Skeletal muscle tissue (tissue), 4 donors: ENCODE measurements around the gene RBM20. TPM values are rescaled to one million over a fixed set of nuclear protein-coding genes. Genes with fewer than 3 reads are reported as not detected.
A peak's percentile ranks its signal among the peaks of the same experiment; 100 is the strongest.

Experiments used
- H3K27ac ChIP-seq: one replicate; pipeline ENCODE4 v1.7.0; 2013; ENCODE audit warnings: mild to moderate bottlenecking, low read depth, low read length, inconsistent platforms
- H3K27me3 ChIP-seq, 3 donors: one replicate each; pipeline ENCODE4 v1.7.0; 2013; ENCODE audit warnings: low read length in 3 of 3; ENCODE audit not compliant: control insufficient read depth in 3 of 3, insufficient read depth in 3 of 3
- H3K36me3 ChIP-seq, 3 donors: one replicate each; pipeline ENCODE4 v1.7.0; 2013; ENCODE audit warnings: low read length in 3 of 3; ENCODE audit not compliant: control insufficient read depth in 3 of 3, insufficient read depth in 3 of 3
- H3K4me1 ChIP-seq, 3 donors: one replicate each; pipeline ENCODE4 v1.7.0; 2013; ENCODE audit warnings: low read length in 3 of 3, mild to moderate bottlenecking in 3 of 3; ENCODE audit not compliant: control insufficient read depth in 3 of 3, insufficient read depth in 3 of 3
- H3K4me3 ChIP-seq, 3 donors: one replicate each; pipeline ENCODE4 v1.7.0; 2013; ENCODE audit warnings: low read length in 3 of 3
- H3K9ac ChIP-seq, 3 donors: one replicate each; pipeline ENCODE4 v1.7.0; 2013; ENCODE audit warnings: low read length in 3 of 3, mild to moderate bottlenecking in 3 of 3, moderate library complexity in 2 of 3, low read depth in 1 of 3
- H3K9me3 ChIP-seq, 3 donors: one replicate each; pipeline ENCODE4 v1.7.0; 2013; ENCODE audit warnings: low read length in 3 of 3; ENCODE audit not compliant: control insufficient read depth in 3 of 3
- total RNA-seq: library from RNA; depleted of rRNA; stranded (reverse); fragments of >200 nt; gene quantifications from one replicate; pipeline ENCODE4 v1.2.3, GENCODE V29; 2014
- donor health status: Osteomylitis.

Gene RBM20
- total RNA-seq, 1 donor from 2014 or later: 6.3 TPM

- no peaks in the 10 kb centered on the region for H3K27me3 ChIP-seq
- no peaks in the 10 kb centered on the region for H3K9me3 ChIP-seq
- no peaks in the 10 kb centered on the region for H3K36me3 ChIP-seq
- H3K4me3 ChIP-seq: peak overlapping the region in 1 of 3 donors; percentile 68
- H3K9ac ChIP-seq: peak overlapping the region in 1 of 3 donors; percentile 81
- H3K4me1 ChIP-seq: peaks cover 3 to 12% (median 11%) of the 10 kb centered on the region in 3 donors
- peak overlapping the region; percentile 92 for H3K27ac ChIP-seq
Observed at GRCh38 chr10:110686047-110686446, 41.9 kb downstream of the RBM20 start.

- Histone ChIP-seq H3K36me3 (no peaks in the 10 kb centered on the region), H3K9me3 (no peaks in the 10 kb centered on the region), H3K4me1 (peaks cover 0 to 8% (median 5%) of the 10 kb centered on the region in 3 donors), H3K27ac (no peak overlapping the region), H3K9ac (no peak overlapping the region), H3K4me3 (no peak overlapping the region), H3K27me3 (no peaks in the 10 kb centered on the region)
Observed at GRCh38 chr10:110686949-110687348, 42.8 kb downstream of the RBM20 start.

- no peaks in the 10 kb centered on the region for H3K9me3 ChIP-seq
- no peak overlapping the region for H3K4me3 ChIP-seq
- H3K27me3 ChIP-seq: no peaks in the 10 kb centered on the region
- no peak overlapping the region for H3K27ac ChIP-seq
- no peak overlapping the region for H3K9ac ChIP-seq
- no peaks in the 10 kb centered on the region for H3K36me3 ChIP-seq
- peaks cover 0 to 8% (median 5%) of the 10 kb centered on the region in 3 donors for H3K4me1 ChIP-seq
Observed at GRCh38 chr10:110687400-110687799, 43.3 kb downstream of the RBM20 start.

- Histone ChIP-seq H3K27me3 (no peaks in the 10 kb centered on the region), H3K27ac (no peak overlapping the region), H3K36me3 (no peaks in the 10 kb centered on the region), H3K9me3 (no peaks in the 10 kb centered on the region), H3K4me1 (peaks cover 19 to 22% (median 19%) of the 10 kb centered on the region in 3 donors), H3K4me3 (no peak overlapping the region), H3K9ac (no peak overlapping the region)
Observed at GRCh38 chr10:110691139-110691538, 47.0 kb downstream of the RBM20 start.

- no peaks in the 10 kb centered on the region for H3K9me3 ChIP-seq
- H3K27ac ChIP-seq: no peak overlapping the region
- no peak overlapping the region for H3K9ac ChIP-seq
- no peaks in the 10 kb centered on the region for H3K36me3 ChIP-seq
- no peak overlapping the region for H3K4me3 ChIP-seq
- H3K27me3 ChIP-seq: no peaks in the 10 kb centered on the region
- peaks cover 40 to 48% (median 45%) of the 10 kb centered on the region in 3 donors for H3K4me1 ChIP-seq
Observed at GRCh38 chr10:110694263-110694662, 50.1 kb downstream of the RBM20 start.

GRCh38 chr10:110694820-110695538, 50.8 kb downstream of the RBM20 start:
- H3K4me3 ChIP-seq: no peak overlapping the region
- H3K9ac ChIP-seq: peak overlapping the region in 1 of 3 donors; percentile 24
- peak overlapping the region; percentile 45 for H3K27ac ChIP-seq
- peaks cover 46 to 52% (median 49%) of the 10 kb centered on the region in 3 donors for H3K4me1 ChIP-seq
- H3K27me3 ChIP-seq: no peaks in the 10 kb centered on the region
- H3K9me3 ChIP-seq: no peaks in the 10 kb centered on the region
- H3K36me3 ChIP-seq: no peaks in the 10 kb centered on the region

- peak overlapping the region; percentile 45 for H3K27ac ChIP-seq
- H3K27me3 ChIP-seq: no peaks in the 10 kb centered on the region
- no peaks in the 10 kb centered on the region for H3K9me3 ChIP-seq
- no peak overlapping the region for H3K4me3 ChIP-seq
- H3K36me3 ChIP-seq: no peaks in the 10 kb centered on the region
- H3K9ac ChIP-seq: peak overlapping the region in 2 of 3 donors; percentile 17 to 24
- peaks cover 52 to 57% (median 55%) of the 10 kb centered on the region in 3 donors for H3K4me1 ChIP-seq
Observed at GRCh38 chr10:110695539-110695886, 51.4 kb downstream of the RBM20 start.

GRCh38 chr10:110696436-110696835, 52.3 kb downstream of the RBM20 start:
- Histone ChIP-seq H3K4me1 (peaks cover 61 to 66% (median 64%) of the 10 kb centered on the region in 3 donors), H3K36me3 (no peaks in the 10 kb centered on the region), H3K9ac (no peak overlapping the region), H3K27ac (peak overlapping the region; percentile 45), H3K27me3 (no peaks in the 10 kb centered on the region), H3K9me3 (no peaks in the 10 kb centered on the region), H3K4me3 (no peak overlapping the region)

GRCh38 chr10:110698340-110698739, 54.2 kb downstream of the RBM20 start:
- peaks cover 68 to 76% (median 74%) of the 10 kb centered on the region in 3 donors for H3K4me1 ChIP-seq
- no peaks in the 10 kb centered on the region for H3K27me3 ChIP-seq
- H3K36me3 ChIP-seq: no peaks in the 10 kb centered on the region
- no peaks in the 10 kb centered on the region for H3K9me3 ChIP-seq
- peak overlapping the region in 2 of 3 donors; percentile 16 to 57 for H3K4me3 ChIP-seq
- peak overlapping the region in 2 of 3 donors; percentile 14 to 46 for H3K9ac ChIP-seq
- H3K27ac ChIP-seq: peak overlapping the region; percentile 82

- Histone ChIP-seq H3K36me3 (no peaks in the 10 kb centered on the region), H3K4me1 (peaks cover 68 to 75% (median 74%) of the 10 kb centered on the region in 3 donors), H3K27ac (peak overlapping the region; percentile 82), H3K27me3 (no peaks in the 10 kb centered on the region), H3K9ac (peak overlapping the region in 2 of 3 donors; percentile 14 to 46), H3K9me3 (no peaks in the 10 kb centered on the region), H3K4me3 (peak overlapping the region in 2 of 3 donors; percentile 6 to 57)
Observed at GRCh38 chr10:110698782-110699201, 54.7 kb downstream of the RBM20 start.
